Testis (tissue), 2 donors: ENCODE results near the gene RPS25.

Source experiments
- POLR2A ChIP-seq: fragments of 450-650 bp; IDR thresholded peaks from one replicate; pipeline ENCODE4 v1.6.1; 2017; ENCODE audit warnings: antibody characterized with exemption, mild to moderate bottlenecking, moderate library complexity
- TF ChIP-seq, protein P1 (sequence below), 3 experiments: fragments of 450-650 bp in 2 of 3; fragments of 200-600 bp in 1 of 3; sonication (generic) in 1 of 3; IDR thresholded peaks; one replicate each; pipeline ENCODE4 v1.5.1; 2016 to 2019; ENCODE audit warnings: antibody characterized with exemption in 3 of 3, mild to moderate bottlenecking in 2 of 3, moderate library complexity in 1 of 3

DNA sequence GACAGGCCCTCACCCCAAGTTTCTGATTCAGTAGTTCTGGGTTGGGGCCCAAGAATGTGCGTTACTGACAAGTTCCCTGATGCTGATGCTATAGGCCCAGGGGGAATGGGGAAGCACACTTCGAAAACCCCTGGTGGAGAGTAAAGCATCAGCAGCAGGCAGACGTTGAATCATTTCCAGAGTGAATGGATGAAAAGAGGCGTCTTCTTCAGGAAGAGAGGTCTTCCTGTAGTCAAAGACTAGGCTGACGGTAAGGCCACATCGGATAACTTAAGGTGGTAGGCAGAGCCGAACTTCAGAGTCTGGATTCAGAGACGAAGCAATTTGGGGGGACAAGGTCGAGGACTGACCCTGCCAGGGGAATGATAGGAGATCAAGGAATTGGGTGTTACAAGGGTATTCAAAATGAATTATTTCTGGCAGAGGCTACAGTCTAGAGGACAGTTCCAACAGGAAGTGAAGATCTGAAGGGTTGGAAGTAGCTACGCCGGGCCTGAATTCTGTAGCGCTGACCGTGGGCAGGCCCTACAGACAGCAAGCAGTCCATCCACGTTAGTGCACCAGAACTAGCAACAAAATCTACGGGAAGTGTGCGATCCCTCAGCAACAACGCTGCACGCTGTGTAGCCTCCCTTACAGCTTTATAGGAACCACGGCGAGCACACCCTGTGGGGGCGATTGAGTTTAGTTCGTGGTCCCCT lies 21.1 kb downstream of the RPS25 start:
- TF ChIP-seq, protein P1, sequence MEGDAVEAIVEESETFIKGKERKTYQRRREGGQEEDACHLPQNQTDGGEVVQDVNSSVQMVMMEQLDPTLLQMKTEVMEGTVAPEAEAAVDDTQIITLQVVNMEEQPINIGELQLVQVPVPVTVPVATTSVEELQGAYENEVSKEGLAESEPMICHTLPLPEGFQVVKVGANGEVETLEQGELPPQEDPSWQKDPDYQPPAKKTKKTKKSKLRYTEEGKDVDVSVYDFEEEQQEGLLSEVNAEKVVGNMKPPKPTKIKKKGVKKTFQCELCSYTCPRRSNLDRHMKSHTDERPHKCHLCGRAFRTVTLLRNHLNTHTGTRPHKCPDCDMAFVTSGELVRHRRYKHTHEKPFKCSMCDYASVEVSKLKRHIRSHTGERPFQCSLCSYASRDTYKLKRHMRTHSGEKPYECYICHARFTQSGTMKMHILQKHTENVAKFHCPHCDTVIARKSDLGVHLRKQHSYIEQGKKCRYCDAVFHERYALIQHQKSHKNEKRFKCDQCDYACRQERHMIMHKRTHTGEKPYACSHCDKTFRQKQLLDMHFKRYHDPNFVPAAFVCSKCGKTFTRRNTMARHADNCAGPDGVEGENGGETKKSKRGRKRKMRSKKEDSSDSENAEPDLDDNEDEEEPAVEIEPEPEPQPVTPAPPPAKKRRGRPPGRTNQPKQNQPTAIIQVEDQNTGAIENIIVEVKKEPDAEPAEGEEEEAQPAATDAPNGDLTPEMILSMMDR (IDR thresholded peaks at IDR 0.05) = no peak
- no peak for TF ChIP-seq POLR2A
